Fibroblast of skin of scalp (primary cell): ENCODE measurements around the gene CR2.
"Not testable (repeated sequence)": the region's sequence is repeated elsewhere in the genome, so short reads cannot be mapped to it uniquely, and the experiment has no call there.

Experiments
- DNase-seq: peaks from one replicate; pipeline ENCODE4 v3.0.0-alpha.2; 2013

Gene CR2

GRCh38 chr1:207514890-207515289 is 60.8 kb downstream of the CR2 start:
- DNase-seq, result no peak

GRCh38 chr1:207516729-207517128 is 62.6 kb downstream of the CR2 start:
- DNase-seq, result no peak

- DNase-seq, result no peak
Measured at GRCh38 chr1:207518608-207519236, 64.6 kb downstream of the CR2 start.

- DNase-seq, result no peak
Measured at GRCh38 chr1:207519505-207520399, 65.6 kb downstream of the CR2 start.

GRCh38 chr1:207520400-207521345 is 66.5 kb downstream of the CR2 start:
- DNase-seq, result peak; percentile 7

- DNase-seq, result not testable (repeated sequence)
Measured at GRCh38 chr1:207525239-207525638, 71.1 kb downstream of the CR2 start.

GRCh38 chr1:207528401-207528800 is 74.3 kb downstream of the CR2 start:
- not testable (repeated sequence) for DNase-seq

- not testable (repeated sequence) for DNase-seq
Measured at GRCh38 chr1:207536263-207536662, 82.1 kb downstream of the CR2 start.
